HL-60/S4 treated with phorbol 12-myristate 13-acetate at 8.2 ng/mL for 4 days and 3 days (cell line): ENCODE data around the gene IGSF9.
"Not testable (repeated sequence)": the region's sequence is repeated elsewhere in the genome, so short reads cannot be mapped to it uniquely, and the experiment has no call there.

Experiments used
- in situ Hi-C: fragments of 300-500 bp; cut with MboI; formaldehyde crosslinking; loops from 2 replicates; pipeline ENCODE4 v1.15.0; 2022; ENCODE audit warnings: low sequenced_read_pairs

IGSF9 gene

DNA sequence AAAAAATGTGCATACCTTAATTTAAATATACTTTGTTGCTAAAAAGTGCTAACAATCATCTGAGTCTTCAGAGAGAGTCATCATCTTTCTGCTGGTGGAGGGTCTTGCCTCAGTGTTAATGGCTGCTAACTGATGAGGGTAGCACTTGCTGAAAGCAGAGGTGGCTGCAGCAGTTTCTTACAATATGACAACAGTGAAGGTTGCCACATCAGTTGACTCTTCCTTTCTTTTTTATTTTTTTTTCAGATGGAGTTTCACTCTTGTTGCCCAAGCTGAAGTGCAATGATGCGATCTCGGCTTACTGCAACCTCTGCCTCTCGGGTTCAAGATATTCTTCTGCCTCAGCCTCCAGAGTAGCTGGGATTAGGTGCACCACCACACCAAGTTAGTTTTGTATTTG lies 42.9 kb downstream of the IGSF9 start:
- in situ Hi-C loops: no loop called here

DNA sequence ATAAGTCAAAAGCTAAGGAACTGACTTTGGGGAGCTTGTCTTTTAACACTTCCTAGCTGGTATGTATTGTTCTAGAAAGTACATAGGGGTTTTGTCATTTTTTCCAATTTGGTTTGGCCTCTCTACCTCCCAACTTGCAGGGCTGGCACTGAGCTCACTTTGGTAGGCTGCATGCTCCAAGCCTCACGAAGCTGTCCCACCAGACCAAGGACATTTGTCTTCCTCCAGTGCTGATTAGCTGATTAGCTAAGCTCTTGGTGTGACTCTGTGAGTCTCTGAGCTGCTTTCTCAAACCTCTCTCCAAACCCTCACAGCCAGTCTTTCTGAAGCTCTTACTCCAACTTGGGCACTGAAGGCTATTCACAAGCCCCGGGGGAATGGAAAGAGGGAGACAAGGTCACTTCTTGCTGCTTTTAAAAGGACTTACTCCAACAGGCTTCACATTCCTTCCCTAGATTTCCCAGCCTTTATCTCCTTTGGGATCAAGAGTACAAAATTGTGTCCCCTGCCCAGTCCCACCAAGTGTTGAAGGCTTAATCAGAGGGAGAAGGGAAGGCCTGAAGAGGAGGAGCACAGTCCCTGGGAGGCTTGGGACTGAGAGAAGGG lies 44.6 kb downstream of the IGSF9 start:
- in situ Hi-C loops: no loop called here

DNA sequence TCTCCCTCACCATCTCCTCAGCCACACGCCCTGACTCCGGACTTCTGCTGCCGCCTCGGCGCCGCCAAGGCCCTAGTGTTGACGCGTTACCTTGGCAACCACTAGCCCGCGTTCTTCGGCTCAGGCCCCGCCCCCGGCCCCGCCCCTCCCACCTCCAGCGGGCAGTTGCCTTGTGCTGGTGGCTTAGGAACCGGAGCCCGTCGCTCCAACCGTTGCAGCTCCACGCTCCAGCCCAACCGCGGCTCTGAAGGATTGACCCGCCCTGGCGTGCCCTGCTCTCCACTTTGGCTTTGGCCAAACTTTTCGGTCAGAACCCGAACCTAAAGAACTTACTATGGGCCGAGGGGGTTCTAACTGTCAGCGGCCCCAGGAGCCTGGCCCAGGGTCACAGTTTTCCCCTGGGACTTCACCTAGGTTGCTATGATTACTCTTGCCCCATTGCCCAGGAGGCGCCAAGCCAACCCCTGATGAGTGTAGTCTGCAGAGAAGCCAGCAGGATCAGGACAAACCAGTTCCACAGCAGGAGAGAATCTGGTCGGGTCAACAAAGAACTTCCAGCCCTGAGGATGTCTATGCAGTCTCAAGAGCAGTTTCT lies 45.2 kb downstream of the IGSF9 start, which contains the start of gene CFAP45:
CFAP45 (minus strand) TSS at position 80 of the 595 bp plus-strand sequence; CDS start at position 13, 67 bp downstream.
- in situ Hi-C loops: no loop called here

DNA sequence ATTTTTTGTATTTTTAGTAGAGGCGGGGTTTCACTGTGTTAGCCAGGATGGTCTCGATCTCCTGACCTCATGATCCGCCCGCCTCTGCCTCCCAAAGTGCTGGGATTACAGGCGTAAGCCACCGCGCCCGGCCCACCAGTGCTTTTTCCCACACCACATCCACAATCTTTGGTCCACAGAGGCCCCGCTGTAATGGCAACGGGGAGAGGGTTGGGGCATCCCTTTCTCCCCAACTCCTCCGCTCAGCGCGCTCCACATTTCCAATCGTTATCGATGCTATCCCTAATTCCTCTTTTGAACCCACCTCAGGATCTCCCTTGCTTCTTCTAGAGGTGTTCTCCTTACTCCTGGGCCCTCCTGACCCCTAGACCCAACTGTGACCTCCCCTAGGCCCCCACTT lies 45.8 kb downstream of the IGSF9 start:
- in situ Hi-C loops: not testable (repeated sequence)

DNA sequence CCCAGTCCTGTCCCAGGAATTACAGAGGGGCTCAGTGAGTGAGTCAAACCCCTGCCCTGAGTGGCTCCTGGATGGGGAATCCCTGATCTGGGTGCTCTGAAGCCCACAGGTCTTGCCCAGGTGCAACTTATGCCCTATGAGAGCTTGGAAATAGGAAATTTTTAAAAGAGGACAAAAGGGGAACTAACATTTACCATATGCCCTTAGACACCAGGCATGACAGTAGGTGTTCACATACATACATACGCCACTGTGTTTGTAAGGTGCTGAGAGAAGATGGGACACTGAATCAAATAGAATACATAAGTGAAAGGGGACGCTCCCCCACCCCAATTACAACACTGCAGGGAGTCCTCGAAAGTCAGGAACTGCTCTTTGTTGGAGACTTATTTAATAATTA lies 46.9 kb downstream of the IGSF9 start:
- in situ Hi-C loops: no loop called here

DNA sequence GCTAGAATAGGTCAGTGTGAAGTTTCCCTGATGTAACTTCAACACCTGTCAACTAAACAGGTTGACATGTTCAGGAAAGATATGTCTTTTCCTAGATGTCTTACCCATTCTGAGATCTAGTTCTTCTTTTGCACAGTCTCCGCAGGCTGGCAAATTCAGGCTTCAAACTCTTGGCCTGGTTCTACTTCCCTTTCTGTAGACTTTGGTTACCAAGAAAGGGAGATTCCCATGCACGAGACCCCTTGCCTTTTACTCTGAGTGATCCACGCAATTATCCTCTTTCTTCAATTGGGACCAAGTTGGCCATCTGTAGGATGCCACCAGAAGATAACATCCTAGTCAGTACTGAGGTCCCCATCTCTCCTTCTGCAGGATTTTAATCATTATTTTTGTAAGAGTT lies 47.5 kb downstream of the IGSF9 start:
- in situ Hi-C loops: no loop called here

DNA sequence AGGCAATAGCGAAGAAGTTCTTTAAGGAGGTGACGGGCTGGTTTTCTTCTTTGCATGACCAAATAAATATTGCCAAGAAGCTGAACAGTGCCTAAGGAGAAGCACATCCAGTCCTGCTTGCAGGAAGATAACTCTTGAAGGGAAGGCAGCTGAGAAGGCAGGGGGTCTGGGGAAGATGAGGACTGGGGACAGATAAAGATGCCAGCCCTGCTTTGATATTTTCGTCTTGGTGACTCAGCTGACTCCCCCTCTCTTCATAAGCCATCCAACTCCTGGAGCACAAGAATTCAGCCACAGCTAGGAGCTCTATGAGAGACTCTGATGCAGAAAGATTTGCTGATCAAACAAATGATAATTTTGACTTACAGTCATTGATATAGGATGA lies 48.9 kb downstream of the IGSF9 start:
- in situ Hi-C loops: no loop called here

DNA sequence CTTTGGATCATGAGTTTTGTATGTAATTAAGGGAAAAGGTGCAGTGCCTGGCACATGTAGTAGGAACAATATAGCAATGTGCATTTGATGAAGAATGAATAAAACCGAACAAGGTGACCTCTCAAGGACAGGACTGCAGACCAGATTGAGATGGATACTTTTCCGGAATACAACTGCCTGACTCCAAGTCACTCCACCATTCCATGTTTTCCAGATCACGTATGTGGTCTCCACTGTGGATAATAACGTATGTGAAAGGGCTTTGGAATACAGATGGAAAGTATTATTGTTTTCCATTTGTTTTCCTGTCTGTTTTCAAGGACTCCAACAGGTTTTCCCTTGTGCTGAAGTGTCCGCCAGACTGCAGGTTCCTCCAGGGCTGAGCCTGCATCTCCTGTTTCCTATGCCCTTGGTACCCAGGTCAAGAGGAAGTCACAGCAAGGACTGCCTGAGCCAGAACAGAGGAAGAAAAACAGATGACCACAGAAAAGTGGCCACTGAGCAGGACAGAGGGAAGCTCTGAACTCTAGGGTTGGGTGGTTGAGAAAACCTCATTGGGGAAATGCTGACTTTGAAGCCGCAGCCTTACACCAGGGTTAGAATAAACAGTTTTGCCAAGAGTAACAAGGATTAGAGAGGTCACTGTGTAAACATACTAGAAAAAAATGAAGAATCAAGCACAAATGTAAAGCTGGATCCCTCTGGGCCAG lies 49.4 kb downstream of the IGSF9 start:
- in situ Hi-C loops: no loop called here

DNA sequence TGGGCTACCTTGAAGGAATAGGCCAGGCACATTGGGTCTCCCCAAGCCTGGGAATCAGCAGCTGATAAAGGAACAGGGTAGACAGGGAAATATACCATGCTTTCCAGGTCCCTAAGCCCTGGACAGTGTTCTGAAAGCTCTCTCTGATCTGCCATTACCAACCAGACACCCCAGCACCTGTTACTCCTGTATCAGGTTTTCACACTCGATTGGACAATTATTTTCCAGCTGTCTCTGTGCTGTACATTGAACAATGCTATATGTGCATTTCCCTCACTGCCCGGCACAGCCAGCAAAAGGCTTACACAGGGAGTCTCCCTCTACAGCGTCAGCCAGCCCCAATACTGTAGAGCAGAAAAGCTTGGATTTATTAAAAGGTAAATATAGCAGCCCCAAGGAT lies 50.1 kb downstream of the IGSF9 start:
- in situ Hi-C loops: no loop called here

DNA sequence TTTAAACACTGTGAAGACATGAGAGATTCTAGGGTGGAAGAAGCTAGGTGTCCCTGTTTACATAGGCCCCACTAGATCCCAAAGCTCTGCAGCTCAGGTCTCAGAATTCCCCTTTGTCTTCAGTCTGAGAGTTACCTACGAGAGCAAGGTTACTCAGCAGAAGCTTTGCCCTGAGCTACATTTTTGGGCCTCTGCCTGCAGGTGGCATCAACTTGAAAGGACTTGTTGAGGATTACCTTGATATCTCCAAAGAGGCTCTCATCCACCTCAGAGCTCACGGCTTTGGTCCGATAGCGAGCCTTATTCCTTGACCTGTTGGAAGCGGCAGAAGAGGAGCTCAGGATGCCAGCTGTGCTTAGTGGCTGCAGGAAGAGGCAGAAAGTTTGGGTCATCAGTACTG lies 52.5 kb downstream of the IGSF9 start:
- in situ Hi-C loops: loop anchor here (5.0 kb wide), 1 partner anchor 96 kb away; no protein-coding TSS in a partner anchor

DNA sequence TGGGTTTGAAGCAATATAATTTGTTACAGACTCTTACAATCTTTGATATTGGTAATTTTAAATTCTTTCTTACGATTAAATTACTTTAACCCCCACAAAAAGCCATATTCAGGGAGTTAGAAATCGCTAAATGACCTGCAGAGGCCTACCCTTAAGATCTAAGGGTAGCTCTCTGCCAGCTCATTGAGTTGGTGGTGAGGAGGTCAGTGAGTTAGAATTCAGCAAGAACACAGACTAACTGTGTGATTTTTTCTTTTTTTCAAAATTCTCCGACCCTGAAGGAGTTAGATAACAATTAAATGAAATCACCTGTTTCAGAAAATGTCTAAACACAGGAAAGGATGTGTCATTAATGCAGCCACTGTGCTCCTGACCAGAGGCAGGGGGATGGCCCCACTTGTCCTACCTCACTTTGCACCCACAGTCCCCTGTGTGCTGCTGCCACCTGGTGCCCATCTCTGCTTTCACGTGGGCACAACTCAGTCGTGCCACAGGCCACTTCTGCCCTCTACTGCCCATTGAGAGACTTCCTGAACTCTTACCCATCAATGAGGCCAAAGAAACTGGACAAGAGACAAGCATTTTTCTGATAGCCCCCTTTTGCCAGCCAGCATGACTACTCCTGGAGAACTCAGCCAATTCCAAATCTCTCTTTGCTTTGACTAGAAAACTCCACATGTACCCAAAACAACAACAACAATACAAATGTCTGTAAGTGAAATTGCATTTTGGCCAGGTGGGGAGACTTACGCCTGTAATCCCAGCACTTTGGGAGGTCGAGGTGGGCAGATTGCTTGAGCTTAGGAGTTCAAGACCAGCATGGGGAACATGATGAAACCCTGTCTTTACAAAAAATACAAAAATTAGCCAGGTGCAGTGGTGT lies 53.9 kb downstream of the IGSF9 start:
- in situ Hi-C loops: loop anchor here (5.0 kb wide), 1 partner anchor 94 kb away; no protein-coding TSS in a partner anchor

DNA sequence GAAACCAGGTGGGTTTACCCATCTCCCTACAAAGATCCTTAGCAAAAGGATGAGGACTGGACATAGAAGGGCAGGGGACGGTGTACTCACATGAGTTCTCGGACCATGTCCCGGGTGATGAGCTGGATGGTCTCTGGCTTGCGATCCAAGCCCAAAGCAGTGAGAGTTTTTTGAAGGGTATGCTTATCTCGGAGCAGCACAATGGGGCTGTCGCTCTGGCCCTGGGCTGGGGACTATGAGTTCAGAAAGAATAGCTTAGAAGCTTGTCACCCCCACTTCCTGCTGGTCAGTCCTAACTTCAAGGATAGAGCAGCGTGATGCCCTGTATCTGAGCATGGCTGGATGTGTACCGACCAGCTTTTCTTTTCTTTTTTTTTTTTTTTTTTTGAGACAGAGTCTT lies 55.0 kb downstream of the IGSF9 start:
- in situ Hi-C loops: loop anchor here (5.0 kb wide), 1 partner anchor 93 kb away; no protein-coding TSS in a partner anchor

DNA sequence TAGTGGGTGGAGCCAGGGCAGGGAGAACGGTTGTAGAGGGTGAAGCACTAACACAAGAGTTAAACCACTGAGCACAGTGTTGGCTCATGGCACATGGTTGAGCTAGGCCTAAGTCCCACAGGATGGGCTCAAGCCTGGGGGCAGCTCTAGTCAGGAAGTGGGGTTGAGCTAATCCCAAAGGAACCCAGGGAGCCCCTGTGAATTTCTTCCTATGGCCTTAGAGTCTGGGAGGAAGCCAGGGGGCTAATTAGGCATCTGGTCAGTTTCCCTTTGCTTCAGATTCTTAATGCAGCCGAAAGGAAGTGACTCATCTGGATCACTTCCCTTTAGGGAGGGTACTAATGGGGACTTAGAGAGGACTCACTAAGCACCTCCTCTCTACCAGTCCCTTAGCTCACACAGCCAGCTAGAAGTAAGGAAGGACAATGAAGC lies 55.6 kb downstream of the IGSF9 start:
- in situ Hi-C loops: loop anchor here (5.0 kb wide), 1 partner anchor 93 kb away; no protein-coding TSS in a partner anchor

DNA sequence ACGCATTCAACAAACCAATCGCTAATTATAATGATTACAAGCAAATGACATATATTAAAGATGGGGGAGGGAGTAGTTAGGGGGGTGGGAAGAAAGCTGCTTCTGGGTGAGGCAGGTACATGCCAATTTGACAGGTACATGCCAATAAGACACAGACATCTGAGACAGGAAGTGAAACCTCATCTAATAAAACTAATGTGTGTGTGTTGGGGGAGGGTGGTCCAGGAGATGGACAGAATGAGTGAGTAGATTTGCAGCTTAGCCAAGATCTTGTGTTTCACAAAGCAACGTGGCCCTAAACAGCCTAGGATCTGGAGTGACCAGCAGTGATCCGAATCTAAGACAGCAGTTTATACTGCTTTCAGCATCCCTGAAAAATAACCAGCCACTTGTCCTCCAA lies 56.2 kb downstream of the IGSF9 start:
- in situ Hi-C loops: no loop called here

DNA sequence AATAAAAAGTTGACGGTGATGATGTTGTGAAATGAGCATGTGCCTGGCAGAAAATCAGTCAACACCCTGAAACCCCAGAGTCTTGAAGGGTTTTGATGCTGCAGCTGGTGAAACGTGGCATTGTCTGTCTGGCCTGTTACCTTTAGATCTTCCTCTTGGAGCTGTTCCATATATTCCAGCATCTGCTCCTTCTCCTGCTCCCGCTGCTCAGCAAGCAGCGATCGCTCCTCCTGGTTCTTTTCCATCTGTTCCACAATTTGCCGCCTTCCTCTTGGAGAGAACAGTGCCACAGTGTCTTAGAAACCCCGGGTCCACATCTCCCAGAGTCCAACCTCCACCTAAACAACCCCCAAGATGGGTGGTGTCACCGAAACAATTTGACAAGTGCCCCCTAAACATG lies 61.1 kb downstream of the IGSF9 start:
- in situ Hi-C loops: no loop called here

DNA sequence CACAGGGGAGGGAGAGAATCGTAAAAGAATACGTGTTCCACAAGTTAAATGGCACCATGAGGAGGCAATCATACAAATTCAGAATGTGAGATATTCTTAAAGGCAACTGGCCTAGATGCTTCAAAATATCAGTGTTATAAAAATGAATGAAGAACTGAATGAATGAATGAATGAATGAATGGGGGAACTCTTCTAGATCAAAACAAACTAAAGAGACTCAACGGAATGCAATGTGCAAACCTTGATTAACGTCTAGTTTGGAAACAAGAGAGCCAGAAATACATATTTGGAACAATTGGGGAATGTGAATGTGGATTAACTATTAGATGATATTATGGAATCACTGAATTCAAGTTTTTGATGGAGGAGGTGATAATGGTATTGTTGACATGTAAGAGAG lies 62.3 kb downstream of the IGSF9 start:
- in situ Hi-C loops: no loop called here

DNA sequence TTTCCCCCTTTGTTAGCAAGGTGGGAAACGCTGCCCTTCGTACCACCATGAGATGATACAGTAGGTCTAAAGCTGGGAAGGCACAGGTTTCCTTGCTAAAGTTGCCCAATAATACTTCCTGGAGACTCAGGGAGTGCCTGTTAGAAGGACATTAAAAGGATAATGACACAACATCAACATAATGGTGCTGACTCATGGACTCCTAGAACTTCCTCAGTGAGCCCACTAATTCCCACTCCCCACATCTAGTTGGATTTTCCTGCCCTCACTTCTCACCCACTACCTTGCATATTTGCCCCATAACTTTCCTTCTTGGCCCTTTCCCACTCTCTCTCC lies 62.9 kb downstream of the IGSF9 start:
- in situ Hi-C loops: no loop called here

DNA sequence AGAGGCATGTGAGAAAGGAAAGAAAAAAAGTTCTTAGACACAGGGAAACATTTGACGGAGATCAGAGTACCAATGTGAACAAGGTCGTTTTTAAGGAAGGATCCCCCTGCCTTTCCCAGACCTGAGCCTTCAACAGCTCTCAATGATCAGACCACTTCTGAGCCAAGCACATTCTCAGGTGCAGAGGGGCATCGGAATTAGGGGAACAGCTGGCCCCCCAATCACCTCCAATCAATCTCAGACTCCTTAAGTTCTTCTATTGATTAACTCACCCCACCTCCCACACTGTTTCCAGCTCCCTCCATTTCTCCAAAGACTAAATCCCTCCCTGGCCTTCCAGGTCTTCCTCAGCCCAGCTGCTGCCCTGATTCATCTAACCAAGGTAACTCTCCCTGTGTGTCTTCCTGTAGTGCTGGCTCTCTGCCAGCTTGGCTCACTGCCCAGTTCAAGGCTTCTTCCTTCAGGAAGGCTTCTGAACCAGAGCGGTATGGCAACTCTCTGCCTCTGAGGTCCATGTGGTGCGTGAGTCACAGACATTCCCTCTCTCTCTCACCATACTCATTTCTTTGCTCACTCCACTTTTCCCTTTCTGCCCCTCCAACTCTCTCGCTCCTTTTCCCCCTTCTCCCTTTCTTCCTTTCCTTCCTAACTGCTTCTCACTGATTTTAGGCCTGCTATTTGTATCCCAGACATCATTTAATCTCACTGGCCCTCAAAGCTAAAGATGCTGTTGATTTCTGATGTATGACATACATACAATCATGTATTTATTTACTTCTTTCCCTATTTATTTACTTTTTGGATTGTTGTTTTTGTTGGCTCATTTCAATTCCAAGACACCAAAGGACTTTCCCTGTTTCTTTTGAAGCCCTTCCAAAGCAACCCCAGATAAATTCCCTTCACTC lies 63.5 kb downstream of the IGSF9 start:
- in situ Hi-C loops: no loop called here

DNA sequence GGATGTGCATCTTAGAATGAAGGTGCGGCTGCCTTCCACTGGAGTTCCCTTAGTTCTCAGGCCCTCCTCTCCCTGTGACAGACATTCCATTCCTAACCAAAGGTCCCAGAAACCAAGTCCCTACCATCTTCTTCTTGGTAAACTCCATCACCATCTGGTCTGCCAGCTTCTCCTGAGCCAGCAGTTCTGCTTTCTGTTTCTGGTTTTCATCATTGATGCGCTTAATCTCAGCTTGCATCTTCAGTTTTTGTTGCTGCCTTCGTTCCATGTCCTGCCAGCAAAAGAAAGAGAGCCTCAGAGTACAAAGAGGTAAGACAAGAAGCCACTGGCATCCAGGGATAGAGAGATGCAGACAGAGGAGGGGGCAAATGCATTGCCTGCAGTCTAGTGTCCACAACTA lies 65.0 kb downstream of the IGSF9 start:
- in situ Hi-C loops: no loop called here

DNA sequence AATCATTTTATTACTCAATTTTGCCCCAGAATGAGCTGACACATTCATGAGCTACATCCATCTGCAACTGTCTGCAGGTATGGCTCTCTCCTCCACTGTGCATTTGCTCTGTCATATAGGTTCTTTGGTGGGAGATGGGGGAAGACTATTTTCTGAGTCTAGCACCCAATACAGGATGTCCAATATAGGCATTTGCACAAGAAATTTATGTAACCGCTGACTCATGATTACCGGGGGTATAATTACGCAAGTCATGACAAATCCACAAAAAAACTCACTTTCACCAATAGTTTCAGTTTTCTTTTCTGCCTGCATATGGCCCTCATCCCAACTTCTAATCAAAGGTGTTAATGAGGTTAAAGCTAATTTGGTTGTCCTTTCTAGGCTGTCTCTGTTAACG lies 65.4 kb downstream of the IGSF9 start:
- in situ Hi-C loops: no loop called here
